Stimulated activated naive CD4-positive, alpha-beta T cell (primary cell): ENCODE measurements around the gene SCOC.
"Not testable (repeated sequence)": the region's sequence is repeated elsewhere in the genome, so short reads cannot be mapped to it uniquely, and the experiment has no call there.

ENCODE experiments used
- DNase-seq, 6 experiments: peaks; one replicate each; lab custom pipeline; 2025; lab: John Stamatoyannopoulos, UW

SCOC gene

DNA sequence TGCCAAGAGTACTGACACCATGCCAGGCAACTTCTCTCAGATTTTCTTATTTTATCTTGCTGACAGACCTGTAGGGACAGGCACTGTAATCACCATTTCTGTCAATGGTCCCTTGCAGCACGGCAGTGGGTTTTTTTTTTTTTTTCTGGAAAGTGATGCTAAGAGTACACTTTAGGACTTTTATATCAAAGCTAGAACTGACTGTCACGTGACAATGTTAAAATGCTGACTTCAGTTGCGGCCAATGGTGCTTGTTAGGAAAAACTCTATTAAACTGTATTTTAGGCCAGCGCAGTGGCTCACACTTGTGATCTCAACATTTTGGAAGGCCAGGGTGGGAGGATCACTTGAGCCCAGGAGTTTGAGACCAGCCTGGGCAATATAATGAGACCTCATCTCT is 12.3 kb upstream of the SCOC start:
- DNase-seq: no peak

DNA sequence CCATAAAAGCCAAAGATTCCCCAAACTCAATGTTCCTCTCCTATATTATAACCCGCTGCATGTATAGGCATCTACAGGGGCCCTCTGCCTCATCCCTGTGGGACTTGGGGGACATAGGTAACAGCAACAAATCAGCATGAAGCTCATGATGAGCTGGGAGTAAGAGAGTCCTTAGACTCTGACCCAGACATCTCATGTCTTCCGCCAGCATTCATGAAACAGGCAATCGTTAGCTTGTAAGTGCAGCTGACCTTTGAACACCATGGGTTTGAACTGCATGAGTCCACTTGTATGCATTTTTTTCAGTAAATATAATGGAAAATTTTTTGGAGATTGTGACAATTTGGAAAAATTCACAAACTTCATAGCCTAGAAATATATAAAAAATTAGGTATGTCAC is 10.4 kb upstream of the SCOC start:
- no peak for DNase-seq

DNA sequence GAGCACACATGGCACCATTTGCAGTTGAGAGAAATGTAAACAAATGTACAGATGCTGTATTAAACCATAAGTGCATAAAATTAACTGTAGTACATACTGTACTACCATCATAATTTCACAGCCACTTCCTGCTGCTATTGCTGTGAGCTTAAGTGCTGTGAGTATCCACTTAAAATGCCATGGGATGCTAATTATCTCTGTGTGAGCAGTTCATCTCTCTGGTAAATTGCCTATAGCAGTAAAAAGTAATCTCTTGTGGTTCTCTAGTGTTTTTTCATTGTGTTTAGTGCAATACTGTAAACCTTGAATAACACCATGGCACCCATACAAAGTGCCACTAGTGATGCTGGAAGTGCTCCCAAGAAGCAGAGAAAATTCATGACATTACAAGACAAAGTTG is 9.9 kb upstream of the SCOC start:
- no peak for DNase-seq

DNA sequence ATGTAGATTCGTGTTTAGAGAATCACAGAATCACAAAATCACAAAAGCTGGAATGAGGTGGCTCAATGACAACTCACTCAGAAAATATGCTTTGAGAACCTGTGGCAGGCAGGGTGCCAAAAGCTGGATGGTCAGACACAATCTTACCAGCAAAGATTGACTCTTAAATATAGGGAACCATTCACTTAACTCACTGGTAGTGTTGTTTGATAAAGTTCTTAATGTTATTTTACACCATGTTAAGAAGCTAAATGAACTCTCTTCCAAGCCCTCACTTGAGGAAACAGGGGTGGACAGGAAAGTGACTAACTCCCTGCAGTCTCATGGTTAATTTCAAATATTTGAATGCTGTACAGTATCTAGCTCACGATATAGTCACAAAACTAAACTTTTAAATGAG is 5.7 kb upstream of the SCOC start:
- DNase-seq: no peak

DNA sequence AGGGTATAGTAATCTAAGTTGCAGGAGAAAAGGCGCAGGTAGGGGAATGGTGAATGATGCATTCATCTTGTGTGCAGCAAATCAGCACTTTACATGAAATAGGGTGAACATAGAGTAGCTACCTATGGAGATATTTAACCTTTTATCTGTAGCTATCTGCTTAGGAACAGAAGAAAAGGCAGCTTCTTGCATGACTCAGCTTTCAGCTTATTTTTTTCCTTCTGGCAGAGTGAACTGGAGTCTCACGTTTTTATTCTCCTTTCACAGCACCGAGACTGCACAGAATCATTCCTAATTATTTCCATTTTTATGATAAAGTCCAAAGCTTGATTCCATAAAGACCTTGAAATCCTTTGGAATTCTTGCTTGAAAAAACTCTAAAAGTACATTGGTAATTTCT is 4.8 kb upstream of the SCOC start:
- DNase-seq: no peak

DNA sequence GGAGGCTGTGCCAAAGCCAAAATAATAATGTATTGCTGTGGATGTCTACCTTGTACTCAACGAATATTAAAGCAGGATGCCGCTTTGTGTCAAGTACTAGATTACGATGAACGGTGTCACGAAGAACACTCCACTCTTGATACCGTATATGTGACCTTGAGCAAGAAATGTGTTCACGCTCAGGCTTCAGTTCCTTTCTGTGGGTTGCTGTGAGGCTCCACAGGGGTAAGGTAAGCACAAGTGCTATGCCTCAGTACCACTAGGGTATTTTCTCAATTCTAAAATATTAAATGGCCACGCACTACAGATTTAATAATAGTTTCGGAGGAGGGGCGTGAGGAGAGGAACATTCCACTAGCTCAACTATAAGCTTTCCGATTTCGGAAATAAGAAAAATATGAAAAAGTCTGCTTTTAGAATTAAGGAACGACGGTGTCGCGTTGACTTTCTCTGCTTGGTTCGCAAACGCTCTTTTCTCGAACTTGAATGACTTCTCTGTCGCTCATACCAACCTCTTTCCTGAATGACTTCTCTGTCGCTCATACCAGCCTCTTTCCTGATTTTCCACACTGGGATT is 607 bp upstream of the SCOC start:
- DNase-seq: peak in 4 of 6 experiments; percentile 4 to 52 (median 27)

DNA sequence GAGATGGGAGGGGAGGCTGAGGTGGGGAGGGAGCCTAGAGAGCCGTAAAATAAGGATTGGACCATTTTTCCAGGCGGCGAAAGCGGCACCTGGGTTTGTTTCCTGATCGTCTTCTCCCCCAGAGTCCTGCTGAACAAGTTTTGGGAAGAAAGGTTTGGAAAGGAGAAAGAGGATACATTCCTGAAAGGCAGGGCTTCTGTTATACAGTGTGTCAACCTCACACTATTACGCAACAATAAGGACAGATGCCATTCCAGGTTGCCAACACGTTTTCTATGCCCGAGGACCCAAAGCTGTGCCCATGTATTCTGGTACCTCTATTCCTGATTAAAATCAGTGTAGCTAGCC is 658 bp downstream of the SCOC start:
- peak in 1 of 6 experiments; percentile 3 for DNase-seq

DNA sequence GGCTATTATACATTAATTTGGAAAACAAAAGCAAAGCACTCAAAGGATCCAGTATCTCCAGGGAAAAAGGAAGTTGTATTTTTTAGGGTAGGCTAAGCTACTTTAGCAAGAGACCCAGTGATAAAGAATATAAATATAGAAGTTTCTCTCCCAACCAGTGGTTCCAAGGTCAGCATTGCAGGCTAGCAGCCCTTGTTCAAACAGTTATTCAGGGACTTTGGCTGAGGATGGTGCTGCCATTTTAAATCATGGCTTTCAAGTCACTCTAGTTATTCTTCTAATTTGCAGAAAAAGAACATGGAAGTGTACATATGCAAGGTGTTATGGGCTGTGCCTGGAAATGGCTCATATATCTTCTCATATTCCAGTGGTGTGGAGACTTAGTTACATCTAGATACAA is 9.3 kb downstream of the SCOC start:
- DNase-seq: no peak

DNA sequence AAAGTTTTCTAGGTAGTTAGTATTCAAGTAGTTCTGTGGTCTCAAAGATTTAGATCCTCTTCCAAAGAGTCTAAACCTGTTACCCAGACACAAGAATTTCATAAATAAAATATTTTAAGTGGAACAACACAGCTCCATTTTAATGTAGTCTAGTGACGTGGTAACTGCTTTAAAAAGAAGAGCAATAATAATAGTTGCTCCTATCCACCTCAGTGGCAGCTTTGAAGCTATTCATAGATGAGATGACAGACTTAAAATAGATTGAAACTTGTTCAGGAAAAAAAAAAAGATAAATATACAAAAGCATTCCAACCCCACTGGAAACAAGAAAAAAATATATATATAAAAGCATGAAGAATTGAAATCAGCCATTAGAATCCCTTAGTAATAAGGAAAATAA is 14.6 kb downstream of the SCOC start:
- no peak for DNase-seq

DNA sequence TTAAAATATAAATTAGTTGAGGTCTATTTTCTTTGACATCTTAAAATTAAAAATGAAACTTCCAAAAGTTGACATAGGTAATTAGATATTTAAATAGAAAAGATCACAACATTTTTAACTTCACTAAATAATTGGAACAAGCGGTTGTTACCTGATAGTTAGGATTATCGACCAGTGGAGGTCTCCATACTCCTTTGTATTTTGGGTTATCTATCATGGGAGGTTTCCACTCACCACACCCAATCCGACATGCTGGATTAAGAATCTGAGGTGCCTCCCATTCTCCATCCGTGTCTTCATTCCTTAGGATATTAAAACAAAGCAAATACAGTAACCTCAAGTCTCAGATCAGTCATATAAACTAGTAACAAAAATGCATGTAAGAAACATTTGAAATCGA is 22.2 kb downstream of the SCOC start:
- no peak for DNase-seq

DNA sequence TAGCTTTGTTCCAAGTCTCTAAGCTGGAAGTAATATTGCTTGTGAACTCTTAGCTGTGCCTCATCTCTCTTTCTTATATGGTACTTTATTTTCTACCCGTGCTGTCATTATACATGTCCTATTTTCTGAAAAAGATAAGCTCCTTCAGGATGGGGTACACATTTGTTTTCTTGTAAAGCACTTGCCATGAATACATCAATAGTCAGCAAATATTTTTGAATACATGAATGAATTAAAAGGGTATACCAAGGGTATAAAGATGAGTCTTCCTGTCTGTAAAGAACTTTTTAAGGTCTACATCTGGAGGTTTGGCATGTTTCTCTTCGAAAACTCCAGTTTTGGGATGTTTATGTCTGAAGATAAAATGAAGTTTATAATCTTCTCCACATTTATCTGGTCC is 26.7 kb downstream of the SCOC start:
- no peak for DNase-seq

DNA sequence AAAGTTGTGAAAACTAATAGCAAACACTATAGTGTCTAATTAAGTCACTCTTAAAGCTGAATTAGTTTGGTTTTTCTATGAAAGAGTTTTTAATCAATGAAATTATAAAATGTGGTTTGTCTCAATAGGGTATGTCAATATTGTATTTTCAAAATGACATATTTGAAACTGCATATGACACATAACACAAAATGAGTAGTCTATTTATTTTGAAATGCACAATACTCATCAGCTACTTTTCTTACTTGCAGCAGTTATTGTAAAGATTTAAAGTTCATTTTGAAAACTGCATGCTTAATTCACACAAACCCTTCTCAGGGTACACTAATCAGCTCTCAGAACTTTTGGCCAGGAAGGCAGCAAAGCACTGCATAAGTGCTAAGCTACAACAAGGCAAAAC is 32.8 kb downstream of the SCOC start:
- DNase-seq: no peak

DNA sequence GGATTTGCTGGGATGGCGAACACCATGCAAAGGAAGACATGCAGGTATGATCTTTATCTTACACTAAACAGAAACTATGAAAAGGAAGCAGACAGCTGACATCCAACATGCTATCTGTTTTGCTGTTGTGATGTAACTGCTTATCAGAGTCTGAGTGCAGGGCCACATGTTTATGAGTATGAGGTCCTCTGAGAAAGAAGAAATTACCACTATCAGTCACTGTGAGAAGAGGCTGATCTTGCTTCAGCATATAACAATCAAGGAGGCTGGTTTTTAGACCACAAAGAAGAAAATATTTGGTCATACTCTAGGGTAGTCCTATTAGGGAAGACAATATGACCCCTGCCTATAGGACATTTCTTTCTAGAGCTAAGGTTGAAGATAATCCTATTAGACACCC is 35.5 kb downstream of the SCOC start:
- DNase-seq: no peak

DNA sequence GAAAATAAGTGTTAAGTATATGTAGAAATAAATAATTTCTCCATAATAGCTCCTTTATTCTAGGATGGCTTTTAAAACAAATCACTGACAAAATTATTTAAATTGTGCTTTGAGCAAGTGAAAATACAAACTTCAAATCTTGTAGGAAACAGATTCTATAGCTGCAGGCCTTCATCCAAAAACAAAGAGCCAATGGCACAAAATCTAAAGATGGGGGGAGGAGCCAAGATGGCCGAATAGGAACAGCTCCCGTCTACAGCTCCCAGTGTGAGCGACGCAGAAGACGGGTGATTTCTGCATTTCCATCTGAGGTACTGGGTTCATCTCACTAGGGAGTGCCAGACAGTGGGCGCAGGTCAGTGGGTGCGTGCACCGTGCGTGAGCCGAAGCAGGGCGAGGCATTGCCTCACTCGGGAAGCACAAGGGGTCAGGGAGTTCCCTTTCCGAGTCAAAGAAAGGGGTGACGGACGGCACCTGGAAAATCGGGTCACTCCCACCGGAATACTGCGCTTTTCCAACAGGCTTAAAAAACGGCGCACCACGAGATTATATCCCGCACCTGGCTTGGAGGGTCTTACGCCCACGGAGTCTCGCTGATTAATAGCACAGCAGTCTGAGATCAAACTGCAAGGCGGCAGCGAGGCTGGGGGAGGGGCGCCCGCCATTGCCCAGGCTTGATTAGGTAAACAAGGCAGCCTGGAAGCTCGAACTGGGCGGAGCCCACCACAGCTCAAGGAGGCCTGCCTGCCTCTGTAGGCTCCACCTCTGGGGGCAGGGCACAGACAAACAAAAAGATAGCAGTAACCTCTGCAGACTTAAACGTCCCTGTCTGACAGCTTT is 39.9 kb downstream of the SCOC start:
- not testable (repeated sequence) for DNase-seq

DNA sequence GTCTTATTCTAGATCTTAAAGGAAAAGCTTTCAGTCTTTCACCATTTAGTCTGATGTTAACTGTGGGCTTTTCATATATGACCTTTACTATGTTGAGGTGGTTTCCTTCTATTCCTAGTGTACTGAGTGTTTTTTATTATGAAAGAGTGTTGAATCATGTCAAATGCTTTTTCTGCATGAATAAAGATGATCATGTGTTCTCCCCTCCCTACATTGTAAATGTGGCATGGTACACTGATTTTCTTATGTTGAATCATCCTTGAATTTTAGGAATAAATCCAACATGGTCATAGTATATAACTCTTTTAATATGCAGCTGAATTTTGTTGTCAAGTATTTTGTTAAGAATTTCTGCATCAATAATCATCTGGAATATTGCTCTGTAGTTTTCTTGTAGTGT is 49.7 kb downstream of the SCOC start:
- DNase-seq: no peak

DNA sequence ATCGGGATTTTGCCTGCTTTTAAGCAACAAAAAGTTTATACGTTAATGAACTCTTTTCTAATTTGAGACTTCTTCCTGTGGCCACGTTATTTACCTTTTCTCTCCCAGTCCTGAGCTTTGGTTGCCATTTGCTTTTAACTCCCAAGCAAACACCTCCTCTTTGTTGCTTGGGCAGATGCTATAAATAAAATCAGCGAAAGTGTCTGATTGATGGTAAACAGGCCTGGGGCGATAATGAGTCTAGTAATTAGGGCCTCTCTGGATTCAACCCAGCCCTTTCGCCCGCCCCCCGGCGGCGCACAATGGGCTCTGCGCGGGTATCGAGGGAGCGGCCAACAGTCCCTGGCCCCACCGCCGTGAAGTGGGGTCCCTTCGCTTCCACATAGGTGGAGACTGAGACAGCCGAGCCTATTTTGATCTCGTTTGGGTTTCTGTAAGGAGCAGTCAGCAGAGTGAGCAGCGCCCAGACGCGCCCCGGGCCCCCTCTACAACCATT is 53.2 kb downstream of the SCOC start:
- no peak for DNase-seq

DNA sequence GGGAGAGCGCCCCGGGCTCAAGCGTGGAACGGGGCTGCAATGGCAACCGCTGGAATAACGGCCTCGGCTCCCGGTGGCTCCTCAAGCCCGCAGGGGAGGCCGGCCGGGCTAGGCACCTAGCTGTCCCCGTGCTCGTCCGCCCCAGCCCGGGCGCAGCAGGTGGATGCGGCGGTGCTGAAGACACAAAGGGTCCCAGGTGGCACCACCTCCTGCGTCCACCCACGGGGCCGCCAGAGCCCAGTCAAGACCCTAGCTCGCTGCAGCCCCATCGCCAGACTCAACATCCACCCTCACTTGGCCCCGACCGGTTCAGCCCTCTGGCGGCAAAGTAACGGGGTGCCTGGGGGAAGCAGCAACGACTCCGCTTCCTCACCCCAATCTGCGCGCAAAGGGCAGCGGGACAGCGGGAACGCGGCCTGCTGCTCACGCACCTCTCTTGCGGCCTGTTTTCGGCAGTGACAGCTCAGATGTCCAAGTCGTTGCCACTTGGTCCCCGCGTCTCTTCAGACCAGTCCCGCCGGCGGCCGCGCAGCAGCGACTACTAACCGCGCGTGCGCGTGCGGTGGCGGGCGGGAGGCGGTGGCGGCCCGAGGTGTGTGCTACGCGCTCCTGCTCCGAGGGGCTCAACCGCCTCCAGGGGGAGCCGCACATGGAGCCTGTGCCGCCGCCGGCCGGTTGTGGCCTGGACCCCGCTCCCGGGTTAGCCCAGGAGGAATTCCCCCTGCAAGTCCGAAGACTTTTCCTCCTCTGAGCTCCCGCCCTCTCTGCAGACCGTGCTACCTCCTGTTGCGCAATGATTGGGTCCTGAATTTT is 53.9 kb downstream of the SCOC start, which contains the start of gene CLGN:
TSS of gene CLGN (minus strand) at position 543 of the 813 bp plus-strand sequence. CDS start 14,570 bp downstream, outside the sequence.
- peak in 5 of 6 experiments; percentile 1 to 51 (median 14) for DNase-seq

DNA sequence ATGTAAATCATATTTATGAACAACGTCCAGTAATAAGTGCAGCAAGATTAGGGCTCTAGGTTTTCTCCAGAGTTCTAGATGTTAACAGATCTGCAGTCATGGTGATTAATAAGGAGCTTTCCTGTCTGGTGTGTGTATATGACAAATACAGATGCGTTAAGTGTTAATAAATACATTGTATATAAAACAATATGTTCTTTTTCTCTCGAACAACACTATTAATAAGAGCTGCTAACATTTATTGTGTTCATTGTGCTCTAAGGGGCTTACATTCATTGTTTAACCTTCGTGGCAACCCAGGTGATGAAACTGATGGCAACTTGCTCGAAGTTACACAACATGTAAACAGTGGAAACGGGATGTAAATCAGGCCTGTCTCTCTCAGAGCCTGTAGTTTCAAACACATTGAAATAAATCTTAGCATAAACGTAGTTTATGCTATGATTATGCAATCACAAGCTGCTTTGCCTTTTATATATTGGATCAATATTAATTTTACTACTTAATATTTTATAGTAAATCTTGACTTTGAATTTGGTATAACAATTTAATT is 54.5 kb downstream of the SCOC start:
- DNase-seq: no peak
